T-cell (primary cell): Measurements from ENCODE around the gene CNTF. TPM values are rescaled to one million over a fixed set of nuclear protein-coding genes. Genes with fewer than 3 reads are reported as not detected.

Experiments
- ATAC-seq, 4 experiments: fragments of 200-7000 bp in 3 of 4; fragments of 150-1000 bp in 1 of 4; cut with Tn5 transposase; replicated peaks in 1 of 4; 1 replicate in 3 of 4; 2 replicates in 1 of 4; pipeline ENCODE4 v1.10.0; 2021; ENCODE audit warnings: moderate library complexity in 3 of 4, mild to moderate bottlenecking in 2 of 4, moderate number of reproducible peaks in 1 of 4
- CTCF ChIA-PET, 2 donors: fragments of 300-600 bp; sonication (Branson Sonifier 250); formaldehyde crosslinking; loops; one replicate each; lab custom pipeline; 2022; ENCODE audit warnings: antibody characterized with exemption in 2 of 2; lab: Charles Lee
- POLR2A ChIA-PET, 2 donors: fragments of 300-600 bp; sonication (Branson Sonifier 250); formaldehyde crosslinking; loops; one replicate each; lab custom pipeline; 2022; ENCODE audit warnings: antibody characterized with exemption in 2 of 2; lab: Charles Lee
- DNase-seq, 35 experiments: peaks; one replicate each; pipeline versions ENCODE4 v3.0.0 to v3.0.0-alpha.2; 2013 to 2023
- H3K27ac ChIP-seq: one replicate; pipeline ENCODE4 v1.5.1; 2013; ENCODE audit warnings: low read length
- H3K27me3 ChIP-seq, 2 experiments: replicated peaks in 1 of 2; 1 replicate in 1 of 2; 2 replicates in 1 of 2; pipeline versions ENCODE4 v1.6.1 to v1.7.0; 2013; ENCODE audit warnings: low read length in 1 of 2, mixed read lengths in 1 of 2; ENCODE audit not compliant: control insufficient read depth in 2 of 2, insufficient read depth in 2 of 2; ENCODE audit errors: extremely low read depth in 1 of 2
- H3K36me3 ChIP-seq, 2 donors: 1 replicate in 1 of 2; 2 replicates in 1 of 2; pipeline versions ENCODE4 v1.6.1 to v1.7.0; 2013; ENCODE audit warnings: low read length in 1 of 2; ENCODE audit not compliant: control insufficient read depth in 2 of 2, insufficient read depth in 1 of 2; ENCODE audit errors: extremely low read depth in 1 of 2
- H3K4me1 ChIP-seq, 2 experiments: 1 replicate in 1 of 2; 2 replicates in 1 of 2; pipeline versions ENCODE4 v1.6.1 to v1.7.0; 2013; ENCODE audit warnings: low read length in 2 of 2, mixed read lengths in 1 of 2; ENCODE audit not compliant: insufficient read depth in 2 of 2, control insufficient read depth in 1 of 2; ENCODE audit errors: extremely low read depth in 1 of 2
- H3K4me3 ChIP-seq, 2 donors: 1 replicate in 1 of 2; 2 replicates in 1 of 2; pipeline versions ENCODE4 v1.5.1 to v1.7.0; 2013; ENCODE audit warnings: mild to moderate bottlenecking in 2 of 2, low read length in 1 of 2, moderate library complexity in 1 of 2; ENCODE audit not compliant: control insufficient read depth in 1 of 2; ENCODE audit errors: extremely low read depth in 1 of 2
- H3K9me3 ChIP-seq: 2 replicates; pipeline ENCODE4 v1.7.0; 2013
- H3K27ac Mint-ChIP-seq, 2 donors: one replicate each; pipeline ENCODE4 v1.8.0; 2020 to 2021; ENCODE audit warnings: mild to moderate bottlenecking in 2 of 2, mixed read lengths in 2 of 2
- H3K27me3 Mint-ChIP-seq, 2 donors: one replicate each; pipeline ENCODE4 v1.8.0; 2021 to 2022; ENCODE audit warnings: mixed read lengths in 2 of 2
- H3K36me3 Mint-ChIP-seq: one replicate; pipeline ENCODE4 v1.8.0; 2021; ENCODE audit warnings: mixed read lengths
- H3K4me1 Mint-ChIP-seq, 3 donors: one replicate each; pipeline ENCODE4 v1.8.0; 2020 to 2022; ENCODE audit warnings: mixed read lengths in 3 of 3, mild to moderate bottlenecking in 1 of 3
- H3K4me3 Mint-ChIP-seq, 3 donors: one replicate each; pipeline ENCODE4 v1.8.0; 2020 to 2022; ENCODE audit warnings: mild to moderate bottlenecking in 3 of 3, mixed read lengths in 3 of 3, moderate library complexity in 3 of 3
- H3K9me3 Mint-ChIP-seq, 3 donors: one replicate each; pipeline ENCODE4 v1.8.0; 2020 to 2022; ENCODE audit warnings: mixed read lengths in 3 of 3
- WGBS: methylation state at CpG from one replicate; pipeline ENCODE4 v1.1.5; 2013; ENCODE audit warnings: missing lambda C conversion rate; ENCODE audit not compliant: insufficient coverage; 5-methylcytosine and 5-hydroxymethylcytosine counted together
- total RNA-seq, 35 experiments: library from RNA in 6 of 35; stranded (reverse) in 6 of 35; fragments of 120-200 nt in 1 of 35; gene quantifications; one replicate each; pipeline versions ENCODE4 v1.2.1 to v1.2.4 and lab custom pipeline; 2013 to 2026

The CNTF gene
- total RNA-seq, 5 donors from 2014 or later (not counting 1 experiment from before 2014, with no cell fraction given), result 2.4 to 4.3 (median 2.9) TPM

DNA sequence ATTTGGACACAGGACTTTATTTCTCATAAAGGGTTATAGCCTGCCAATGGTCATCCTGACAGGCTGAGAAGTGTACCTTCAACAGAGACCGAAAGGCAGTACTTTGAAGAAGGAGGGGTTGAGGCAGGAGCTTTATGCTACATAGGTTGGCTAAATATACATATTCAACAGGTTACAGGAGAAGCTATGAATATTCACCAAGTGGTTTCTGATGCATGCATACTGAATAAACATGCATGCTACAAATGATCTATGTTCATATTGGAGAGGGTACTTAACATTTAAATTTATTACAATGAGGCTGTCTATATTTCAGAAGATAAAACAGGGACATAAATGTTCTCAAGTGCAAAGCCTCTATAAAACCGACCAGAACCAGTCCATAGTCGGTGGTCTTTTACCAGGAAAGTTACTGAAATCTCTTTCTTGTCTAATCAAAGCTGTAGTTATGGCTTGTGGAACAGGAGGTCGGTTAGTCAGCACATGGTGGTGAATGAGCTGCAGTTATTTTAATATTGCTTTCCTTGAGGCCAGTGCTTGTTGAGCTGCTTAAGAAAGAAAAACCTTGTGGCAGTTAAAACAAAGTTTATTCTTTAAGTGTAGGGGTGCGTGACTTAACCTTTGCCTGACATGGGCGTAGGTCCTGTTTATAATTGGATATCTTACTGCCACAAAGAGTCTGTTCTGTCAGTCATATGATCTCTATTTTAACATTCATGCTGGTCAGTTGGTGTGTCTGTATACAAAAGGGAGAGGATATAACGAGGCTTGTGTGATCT is 19.5 kb downstream of the CNTF start:
- H3K27me3 Mint-ChIP-seq, result no peaks in the 10 kb centered on the region
- POLR2A ChIA-PET, result no interaction called here
- no peak for DNase-seq
- no peaks in the 10 kb centered on the region for H3K36me3 ChIP-seq
- H3K9me3 Mint-ChIP-seq, result peaks cover 4 to 11% (median 9%) of the 10 kb centered on the region in 3 donors
- no peak overlapping the region for H3K4me3 ChIP-seq
- H3K36me3 Mint-ChIP-seq, result peaks cover 9% of the 10 kb centered on the region
- H3K4me1 ChIP-seq, result peaks cover 6 to 21% of the 10 kb centered on the region in 2 experiments
- peaks cover 20 to 29% (median 25%) of the 10 kb centered on the region in 3 donors for H3K4me1 Mint-ChIP-seq
- no peak overlapping the region for H3K4me3 Mint-ChIP-seq
- H3K27me3 ChIP-seq, result no peaks in the 10 kb centered on the region
- ATAC-seq, result no peak
- no peak overlapping the region for H3K27ac ChIP-seq
- no peaks in the 10 kb centered on the region for H3K9me3 ChIP-seq
- no CpG with 5 or more reads among the region's 7 CpGs for WGBS
- CTCF ChIA-PET, result interaction anchor here in 1 of 2 donors (0.9 kb wide), 1 partner anchor 10 kb away, joined by 3 read pairs; no protein-coding TSS in a partner anchor
- H3K27ac Mint-ChIP-seq, result peak overlapping the region; percentile 36 to 93

DNA sequence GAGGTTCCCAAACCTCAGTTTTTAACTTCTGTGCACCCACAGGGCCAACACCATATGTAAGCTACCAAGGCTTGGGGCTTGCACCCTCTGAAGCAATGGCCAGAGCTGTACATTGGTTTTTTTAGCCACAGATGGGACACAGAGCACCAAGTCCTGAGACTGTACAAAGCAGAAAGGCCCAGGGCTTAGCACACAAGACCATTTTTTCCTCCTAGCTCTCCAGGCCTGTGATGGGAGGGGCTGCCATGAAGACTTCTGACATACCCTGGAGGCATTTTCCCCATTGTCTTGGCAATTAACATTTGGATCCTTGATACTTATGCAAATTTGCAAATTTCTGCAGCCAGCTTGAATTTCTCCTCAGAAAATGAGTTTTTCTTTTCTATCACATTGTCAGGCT is 23.4 kb downstream of the CNTF start:
- peaks cover 4 to 11% (median 9%) of the 10 kb centered on the region in 3 donors for H3K9me3 Mint-ChIP-seq
- H3K36me3 ChIP-seq, result no peaks in the 10 kb centered on the region
- no peaks in the 10 kb centered on the region for H3K9me3 ChIP-seq
- ChIA-PET CTCF (interaction anchor here in 1 of 2 donors (1.1 kb wide), 1 partner anchor 79 kb away, joined by 3 read pairs; no protein-coding TSS in a partner anchor), POLR2A (no interaction called here)
- H3K4me3 Mint-ChIP-seq, result no peak overlapping the region
- no peak overlapping the region for H3K27ac Mint-ChIP-seq
- H3K36me3 Mint-ChIP-seq, result peaks cover 10% of the 10 kb centered on the region
- no peaks in the 10 kb centered on the region for H3K27me3 ChIP-seq
- H3K27ac ChIP-seq, result no peak overlapping the region
- DNase-seq (no peak), ATAC-seq (no peak)
- H3K4me3 ChIP-seq, result no peak overlapping the region
- peaks cover 0 to 6% of the 10 kb centered on the region in 2 experiments for H3K4me1 ChIP-seq
- H3K4me1 Mint-ChIP-seq, result peaks cover 8 to 13% (median 9%) of the 10 kb centered on the region in 3 donors
- H3K27me3 Mint-ChIP-seq, result no peaks in the 10 kb centered on the region

DNA sequence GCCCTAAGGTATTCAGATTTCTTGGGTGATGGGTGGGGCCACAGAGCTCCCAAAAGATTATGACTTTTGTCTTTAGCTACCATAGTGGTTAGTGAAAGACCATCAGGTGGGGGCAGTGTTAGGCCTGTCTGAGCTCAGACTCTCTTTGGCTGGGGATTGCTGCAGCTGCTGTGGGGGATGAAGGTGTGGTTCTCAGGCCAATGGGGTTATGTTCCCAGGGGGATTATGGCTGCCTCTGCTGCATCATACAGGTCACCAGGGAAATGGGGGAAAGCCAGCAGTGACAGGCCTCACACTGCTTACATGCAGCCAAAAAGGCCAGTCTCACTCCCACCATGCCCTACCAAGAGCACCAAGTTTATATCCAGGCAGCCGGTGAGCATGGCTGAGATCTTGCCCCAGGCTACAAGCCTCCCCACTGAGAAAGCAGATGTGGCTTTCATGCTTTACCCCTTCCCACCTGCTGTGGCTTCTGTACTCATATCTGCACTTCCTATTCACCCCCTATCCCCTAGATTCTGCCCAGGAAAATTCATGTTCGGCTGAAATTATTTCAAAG is 24.8 kb downstream of the CNTF start:
- Mint-ChIP-seq H3K36me3 (peaks cover 10% of the 10 kb centered on the region), H3K27me3 (no peaks in the 10 kb centered on the region), H3K4me3 (no peak overlapping the region), H3K4me1 (peaks cover 0 to 2% (median 0%) of the 10 kb centered on the region in 3 donors), H3K9me3 (peaks cover 4 to 11% (median 9%) of the 10 kb centered on the region in 3 donors), H3K27ac (no peak overlapping the region)
- 73% methylated on average over 1 of the region's 2 CpGs for WGBS
- DNase-seq (no peak), ATAC-seq (no peak)
- no peak overlapping the region for H3K4me3 ChIP-seq
- POLR2A ChIA-PET, result no interaction called here
- H3K4me1 ChIP-seq, result no peaks in the 10 kb centered on the region
- no peaks in the 10 kb centered on the region for H3K27me3 ChIP-seq
- CTCF ChIA-PET, result interaction anchor here in 1 of 2 donors (0.7 to 1.1 kb wide), 2 partner anchors 7 to 80 kb away, joined by 3 to 4 read pairs; no protein-coding TSS in a partner anchor
- no peak overlapping the region for H3K27ac ChIP-seq
- no peaks in the 10 kb centered on the region for H3K36me3 ChIP-seq
- no peaks in the 10 kb centered on the region for H3K9me3 ChIP-seq

DNA sequence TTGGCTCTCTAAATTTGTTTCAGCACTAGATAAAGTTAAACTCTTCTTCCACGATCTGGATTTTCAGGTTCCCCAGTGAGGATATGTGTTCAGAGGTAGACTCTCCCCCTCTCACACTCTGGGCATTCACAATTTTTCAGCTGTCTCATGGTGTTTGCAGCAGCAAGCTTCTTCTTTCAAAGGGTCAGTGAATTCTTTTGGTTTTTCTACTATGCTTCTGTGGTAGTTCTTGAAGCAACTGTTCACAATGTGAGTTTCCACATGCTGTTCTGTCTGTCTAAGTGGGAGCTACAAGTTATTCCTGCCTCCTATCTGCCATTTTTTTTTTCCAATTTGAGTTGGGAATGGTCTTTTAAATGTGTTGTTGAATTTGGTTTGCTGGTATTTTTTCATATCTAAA is 25.4 kb downstream of the CNTF start:
- CTCF ChIA-PET, result interaction anchor here in 1 of 2 donors (0.7 kb wide), 1 partner anchor 8 kb away, joined by 4 read pairs; no protein-coding TSS in a partner anchor

DNA sequence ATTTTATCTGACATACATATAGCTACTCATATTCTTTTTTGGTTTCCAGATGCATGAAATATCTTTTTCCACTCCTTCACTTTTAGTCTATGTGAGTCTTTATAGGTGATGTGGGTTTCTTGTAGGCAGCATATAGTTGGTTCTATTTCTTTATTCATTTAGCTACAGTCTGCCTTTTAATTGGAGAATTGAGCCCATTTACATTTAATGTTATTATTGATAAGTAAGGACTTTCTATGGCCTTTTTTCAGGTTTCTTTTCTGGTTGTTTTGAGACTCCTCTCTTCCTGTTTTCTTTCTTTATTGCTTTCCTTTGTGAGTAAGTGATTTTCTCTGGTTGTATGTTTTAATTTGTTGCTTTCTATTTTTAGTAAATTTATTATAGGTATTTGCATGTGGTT is 27.2 kb downstream of the CNTF start:
- H3K27me3 ChIP-seq, result no peaks in the 10 kb centered on the region
- Mint-ChIP-seq H3K4me1 (peaks cover 4 to 9% (median 5%) of the 10 kb centered on the region in 3 donors), H3K4me3 (no peak overlapping the region), H3K9me3 (peaks cover under 1 to 11% (median 9%) of the 10 kb centered on the region in 3 donors), H3K36me3 (peaks cover 10% of the 10 kb centered on the region), H3K27ac (no peak overlapping the region), H3K27me3 (peaks cover 0 to 4% of the 10 kb centered on the region in 2 donors)
- no peak overlapping the region for H3K4me3 ChIP-seq
- CTCF ChIA-PET, result interaction anchor here in 1 of 2 donors (0.7 kb wide), 1 partner anchor 128 kb away, joined by 3 read pairs; no protein-coding TSS in a partner anchor
- ATAC-seq, result no peak
- peaks cover 0 to 3% of the 10 kb centered on the region in 2 experiments for H3K4me1 ChIP-seq
- POLR2A ChIA-PET, result no interaction called here
- no peaks in the 10 kb centered on the region for H3K9me3 ChIP-seq
- H3K27ac ChIP-seq, result no peak overlapping the region
- DNase-seq, result no peak
- no peaks in the 10 kb centered on the region for H3K36me3 ChIP-seq

More for the DNA sequence above, 25.4 kb downstream of the CNTF start:
- Histone ChIP-seq H3K4me3 (no peak overlapping the region), H3K27me3 (no peaks in the 10 kb centered on the region), H3K27ac (no peak overlapping the region), H3K9me3 (no peaks in the 10 kb centered on the region), H3K4me1 (no peaks in the 10 kb centered on the region), H3K36me3 (no peaks in the 10 kb centered on the region)
- no peak overlapping the region for H3K4me3 Mint-ChIP-seq
- POLR2A ChIA-PET, result interaction anchor here in 1 of 2 donors (0.6 kb wide), 1 partner anchor 418 kb away, joined by 3 read pairs; no protein-coding TSS in a partner anchor
- no peak overlapping the region for H3K27ac Mint-ChIP-seq
- H3K36me3 Mint-ChIP-seq, result peaks cover 10% of the 10 kb centered on the region
- peaks cover 0 to 4% of the 10 kb centered on the region in 2 donors for H3K27me3 Mint-ChIP-seq
- no peaks in the 10 kb centered on the region for H3K4me1 Mint-ChIP-seq
- ATAC-seq (no peak), DNase-seq (no peak)
- no CpG with 5 or more reads among the region's 1 CpG for WGBS
- H3K9me3 Mint-ChIP-seq, result peaks cover 4 to 11% (median 9%) of the 10 kb centered on the region in 3 donors

DNA sequence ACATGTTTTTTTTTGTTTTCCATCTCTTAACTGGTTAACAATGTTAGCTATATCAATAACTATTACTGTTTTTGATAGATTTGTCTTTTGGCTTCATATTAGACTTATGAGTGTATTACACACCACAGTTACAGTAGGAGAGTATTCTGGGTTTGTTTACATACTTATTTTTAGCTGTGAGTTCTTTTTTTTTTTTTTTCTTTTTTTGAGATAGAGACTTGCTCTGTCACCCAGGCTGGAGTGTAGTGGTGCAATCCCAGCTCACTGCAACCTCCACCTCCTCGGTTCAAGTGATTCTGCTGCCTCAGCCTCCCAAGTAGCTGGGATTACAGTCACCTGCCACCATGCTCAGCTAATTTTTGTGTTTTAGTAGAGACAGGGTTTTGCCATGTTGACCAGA is 28.0 kb downstream of the CNTF start:
- no peak for ATAC-seq
- DNase-seq, result no peak
- H3K4me3 ChIP-seq, result no peak overlapping the region
- no peak overlapping the region for H3K27ac ChIP-seq
- H3K9me3 ChIP-seq, result no peaks in the 10 kb centered on the region
- Mint-ChIP-seq H3K36me3 (peaks cover 10% of the 10 kb centered on the region), H3K27ac (no peak overlapping the region), H3K4me1 (peaks cover 4 to 9% (median 5%) of the 10 kb centered on the region in 3 donors), H3K27me3 (peaks cover 0 to 4% of the 10 kb centered on the region in 2 donors), H3K4me3 (no peak overlapping the region), H3K9me3 (peaks cover 0 to 11% (median 9%) of the 10 kb centered on the region in 3 donors)
- CTCF ChIA-PET, result interaction anchor here in 1 of 2 donors (0.7 kb wide), 2 partner anchors 63 to 127 kb away, joined by 3 to 5 read pairs; no protein-coding TSS in a partner anchor
- no peaks in the 10 kb centered on the region for H3K36me3 ChIP-seq
- no CpG with 5 or more reads among the region's 1 CpG for WGBS
- no peaks in the 10 kb centered on the region for H3K27me3 ChIP-seq
- H3K4me1 ChIP-seq, result peaks cover 0 to 3% of the 10 kb centered on the region in 2 experiments
- POLR2A ChIA-PET, result interaction anchor here (0.6 to 0.7 kb wide), 2 partner anchors 114 to 133 kb away, joined by 4 read pairs; no protein-coding TSS in a partner anchor
